Measurements from ENCODE around the gene PLCB4.

PLCB4 gene

GRCh38 chr20:9348747-9349146 lies 279.9 kb downstream of the PLCB4 start:
- Histone ChIP-seq H3K9me3 (ENCODE audit: control insufficient read depth, low read length) (no peaks in the 10 kb centered on the region), H3K9ac (ENCODE audit: low read length) (no peak overlapping the region), H3K4me1 (ENCODE audit: control insufficient read depth, insufficient read depth, low read length) (peaks cover 8% of the 10 kb centered on the region), H3K36me3 (ENCODE audit: control insufficient read depth, insufficient read depth, low read length) (no peaks in the 10 kb centered on the region), H3K4me3 (ENCODE audit: low read length) (no peak overlapping the region), H3K27me3 (ENCODE audit: control insufficient read depth, insufficient read depth, low read length) (no peaks in the 10 kb centered on the region)

- Histone ChIP-seq H3K9ac (ENCODE audit: low read length) (no peak overlapping the region), H3K27me3 (ENCODE audit: control insufficient read depth, insufficient read depth, low read length) (no peaks in the 10 kb centered on the region), H3K9me3 (ENCODE audit: control insufficient read depth, low read length) (no peaks in the 10 kb centered on the region), H3K4me3 (ENCODE audit: low read length) (no peak overlapping the region), H3K4me1 (ENCODE audit: control insufficient read depth, insufficient read depth, low read length) (peaks cover 8% of the 10 kb centered on the region), H3K36me3 (ENCODE audit: control insufficient read depth, insufficient read depth, low read length) (no peaks in the 10 kb centered on the region)
Observed at GRCh38 chr20:9349249-9349648, 280.4 kb downstream of the PLCB4 start.

- Histone ChIP-seq H3K4me3 (ENCODE audit: low read length) (no peak overlapping the region), H3K4me1 (ENCODE audit: control insufficient read depth, insufficient read depth, low read length) (peaks cover 8% of the 10 kb centered on the region), H3K36me3 (ENCODE audit: control insufficient read depth, insufficient read depth, low read length) (no peaks in the 10 kb centered on the region), H3K9me3 (ENCODE audit: control insufficient read depth, low read length) (no peaks in the 10 kb centered on the region), H3K27me3 (ENCODE audit: control insufficient read depth, insufficient read depth, low read length) (no peaks in the 10 kb centered on the region), H3K9ac (ENCODE audit: low read length) (no peak overlapping the region)
Observed at GRCh38 chr20:9352739-9353138, 283.9 kb downstream of the PLCB4 start.

DNA sequence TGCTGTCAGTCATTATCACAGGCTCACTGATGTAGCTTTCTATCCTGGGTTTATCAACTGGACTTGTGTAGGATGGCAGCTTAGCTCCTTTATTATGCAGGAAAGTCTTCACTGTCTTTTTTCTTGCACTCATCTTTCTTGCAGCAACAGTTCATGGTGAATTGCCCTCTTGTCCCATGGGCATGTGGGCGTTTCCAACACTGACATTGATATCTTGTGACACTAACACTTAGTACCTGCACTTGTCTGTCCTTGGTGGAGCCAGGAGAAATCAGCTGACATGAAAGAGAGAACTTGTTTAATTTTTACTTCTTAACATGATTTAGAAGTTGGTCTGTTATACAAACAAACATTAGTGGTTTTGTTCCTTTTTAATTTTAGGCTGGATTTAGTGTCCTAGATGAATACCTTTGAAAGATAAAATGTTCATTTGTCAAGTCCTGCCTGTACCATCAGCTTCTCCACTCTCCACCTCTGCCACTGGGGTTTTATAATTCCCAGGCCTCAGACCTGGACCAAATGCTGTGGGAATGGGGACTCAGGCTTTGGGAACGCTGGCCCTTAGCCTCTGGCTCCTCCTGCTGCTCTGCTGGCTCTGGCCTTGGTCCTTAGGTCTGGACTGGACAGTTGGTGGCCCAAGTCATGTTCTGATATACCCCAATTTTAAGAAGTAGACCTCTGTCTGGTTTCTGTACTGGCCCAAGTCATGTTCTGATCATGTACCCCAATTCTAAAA lies 284.5 kb downstream of the PLCB4 start:
- no peaks in the 10 kb centered on the region for H3K36me3 ChIP-seq (ENCODE audit: control insufficient read depth, insufficient read depth, low read length)
- H3K27me3 ChIP-seq (ENCODE audit: control insufficient read depth, insufficient read depth, low read length), result no peaks in the 10 kb centered on the region
- H3K9me3 ChIP-seq (ENCODE audit: control insufficient read depth, low read length), result no peaks in the 10 kb centered on the region
- H3K4me3 ChIP-seq (ENCODE audit: low read length), result no peak overlapping the region
- H3K4me1 ChIP-seq (ENCODE audit: control insufficient read depth, insufficient read depth, low read length), result peaks cover 8% of the 10 kb centered on the region
- H3K9ac ChIP-seq (ENCODE audit: low read length), result no peak overlapping the region

GRCh38 chr20:9353916-9354276 lies 285.0 kb downstream of the PLCB4 start:
- Histone ChIP-seq H3K4me3 (ENCODE audit: low read length) (no peak overlapping the region), H3K9ac (ENCODE audit: low read length) (no peak overlapping the region), H3K27me3 (ENCODE audit: control insufficient read depth, insufficient read depth, low read length) (no peaks in the 10 kb centered on the region), H3K9me3 (ENCODE audit: control insufficient read depth, low read length) (no peaks in the 10 kb centered on the region), H3K4me1 (ENCODE audit: control insufficient read depth, insufficient read depth, low read length) (peaks cover 8% of the 10 kb centered on the region), H3K36me3 (ENCODE audit: control insufficient read depth, insufficient read depth, low read length) (no peaks in the 10 kb centered on the region)

GRCh38 chr20:9354579-9354978 lies 285.7 kb downstream of the PLCB4 start:
- Histone ChIP-seq H3K4me1 (ENCODE audit: control insufficient read depth, insufficient read depth, low read length) (peaks cover 8% of the 10 kb centered on the region), H3K36me3 (ENCODE audit: control insufficient read depth, insufficient read depth, low read length) (no peaks in the 10 kb centered on the region), H3K27me3 (ENCODE audit: control insufficient read depth, insufficient read depth, low read length) (no peaks in the 10 kb centered on the region), H3K9ac (ENCODE audit: low read length) (no peak overlapping the region), H3K4me3 (ENCODE audit: low read length) (no peak overlapping the region), H3K9me3 (ENCODE audit: control insufficient read depth, low read length) (no peaks in the 10 kb centered on the region)

DNA sequence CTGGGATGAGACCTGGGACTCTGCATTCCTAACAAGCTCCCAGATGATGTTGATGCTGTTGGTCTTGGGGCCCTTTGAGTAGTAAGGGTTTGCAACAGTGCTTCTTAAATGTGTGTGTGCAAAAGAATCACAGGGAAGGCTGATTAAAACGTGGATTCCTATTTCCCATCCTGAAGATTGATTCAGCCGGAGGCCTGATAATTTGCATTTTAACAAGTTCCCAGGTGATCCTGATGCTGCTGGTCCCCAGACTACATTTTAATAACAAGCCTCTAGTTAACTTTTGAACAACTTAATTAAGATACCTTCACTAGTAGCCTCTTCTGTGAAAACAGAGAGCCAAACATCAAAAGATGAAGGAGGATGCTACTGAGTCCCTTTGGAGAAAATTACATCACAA lies 289.1 kb downstream of the PLCB4 start:
- H3K27me3 ChIP-seq (ENCODE audit: control insufficient read depth, insufficient read depth, low read length), result no peaks in the 10 kb centered on the region
- H3K36me3 ChIP-seq (ENCODE audit: control insufficient read depth, insufficient read depth, low read length), result no peaks in the 10 kb centered on the region
- no peak overlapping the region for H3K9ac ChIP-seq (ENCODE audit: low read length)
- H3K4me1 ChIP-seq (ENCODE audit: control insufficient read depth, insufficient read depth, low read length), result peaks cover 13% of the 10 kb centered on the region
- no peak overlapping the region for H3K4me3 ChIP-seq (ENCODE audit: low read length)
- no peaks in the 10 kb centered on the region for H3K9me3 ChIP-seq (ENCODE audit: control insufficient read depth, low read length)

DNA sequence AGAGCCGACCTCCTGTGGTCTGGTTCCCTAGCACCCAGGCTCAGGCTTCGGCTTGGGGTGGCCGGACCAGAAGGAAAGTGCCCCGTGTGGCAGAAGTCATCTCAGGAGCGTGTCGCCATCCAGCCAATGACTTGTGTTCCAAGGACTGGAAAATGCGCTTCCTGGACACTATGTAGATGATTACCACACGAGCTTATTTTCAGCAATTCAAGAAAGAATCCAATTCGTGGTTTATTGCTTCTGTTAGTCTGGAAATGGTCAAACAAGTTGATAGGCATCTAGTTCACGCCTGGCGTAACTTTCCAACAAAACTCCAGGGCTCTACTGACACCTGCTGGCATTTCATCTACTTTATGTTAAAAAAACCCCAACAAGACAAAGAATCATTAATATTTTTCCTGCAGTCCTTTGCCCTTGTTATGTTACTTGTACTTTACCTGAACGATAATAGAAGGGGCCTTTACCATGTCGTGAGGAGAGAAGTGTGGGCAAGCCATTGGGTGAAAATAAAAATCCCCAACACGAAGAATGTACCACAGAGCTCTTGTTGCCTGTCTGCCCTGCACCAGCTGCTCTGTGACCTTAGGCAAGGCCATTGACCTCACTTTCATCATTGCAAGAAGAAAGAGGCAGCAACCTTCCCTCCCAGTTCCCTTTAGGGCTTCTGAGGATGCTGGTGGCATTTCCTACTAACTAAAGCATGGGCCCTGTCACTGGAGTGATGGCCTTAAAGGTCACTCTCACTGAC lies 290.8 kb downstream of the PLCB4 start:
- peaks cover 15% of the 10 kb centered on the region for H3K4me1 ChIP-seq (ENCODE audit: control insufficient read depth, insufficient read depth, low read length)
- no peaks in the 10 kb centered on the region for H3K27me3 ChIP-seq (ENCODE audit: control insufficient read depth, insufficient read depth, low read length)
- no peaks in the 10 kb centered on the region for H3K9me3 ChIP-seq (ENCODE audit: control insufficient read depth, low read length)
- H3K36me3 ChIP-seq (ENCODE audit: control insufficient read depth, insufficient read depth, low read length), result no peaks in the 10 kb centered on the region
- no peak overlapping the region for H3K9ac ChIP-seq (ENCODE audit: low read length)
- H3K4me3 ChIP-seq (ENCODE audit: low read length), result no peak overlapping the region

DNA sequence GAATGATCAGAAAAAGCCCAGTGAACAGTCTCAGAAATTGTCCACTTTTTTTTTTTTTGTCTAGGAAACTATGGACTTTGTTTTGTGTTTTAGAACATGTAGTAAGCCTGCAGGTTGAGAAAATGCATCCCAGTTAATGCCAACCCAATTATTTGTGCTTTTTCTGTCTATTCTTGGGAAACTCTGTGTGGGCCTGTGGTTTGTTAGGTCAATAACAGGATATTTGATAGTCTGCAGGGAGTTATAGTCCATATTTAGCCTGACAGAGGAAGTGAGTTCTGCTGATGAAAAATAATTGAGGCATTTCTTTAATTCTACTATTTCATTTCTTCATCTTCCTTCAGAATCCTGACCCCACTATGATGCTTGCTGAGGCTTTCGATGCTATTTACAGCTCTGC lies 291.5 kb downstream of the PLCB4 start:
- Histone ChIP-seq H3K9me3 (ENCODE audit: control insufficient read depth, low read length) (no peaks in the 10 kb centered on the region), H3K4me3 (ENCODE audit: low read length) (no peak overlapping the region), H3K9ac (ENCODE audit: low read length) (no peak overlapping the region), H3K27me3 (ENCODE audit: control insufficient read depth, insufficient read depth, low read length) (no peaks in the 10 kb centered on the region), H3K36me3 (ENCODE audit: control insufficient read depth, insufficient read depth, low read length) (no peaks in the 10 kb centered on the region), H3K4me1 (ENCODE audit: control insufficient read depth, insufficient read depth, low read length) (peaks cover 15% of the 10 kb centered on the region)

DNA sequence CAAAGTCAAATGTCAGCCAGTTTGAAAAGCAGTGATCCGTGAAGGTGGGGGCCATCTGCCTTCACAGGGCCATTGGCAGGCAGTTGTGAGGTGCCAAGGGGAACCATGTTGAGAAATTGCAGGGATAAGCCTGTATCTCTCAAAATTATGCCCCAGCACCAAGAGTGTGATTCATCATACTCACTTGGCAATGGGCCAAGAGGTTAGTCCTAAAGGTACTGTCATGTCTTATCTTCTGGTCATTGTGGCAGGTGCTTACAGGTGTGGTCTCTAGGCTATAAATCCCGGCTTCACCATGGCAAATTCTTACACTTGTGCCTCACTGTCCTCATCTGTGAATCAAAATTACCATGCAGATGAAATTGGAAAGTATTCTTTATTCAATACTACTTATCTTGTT lies 294.8 kb downstream of the PLCB4 start:
- no peaks in the 10 kb centered on the region for H3K9me3 ChIP-seq (ENCODE audit: control insufficient read depth, low read length)
- H3K36me3 ChIP-seq (ENCODE audit: control insufficient read depth, insufficient read depth, low read length), result no peaks in the 10 kb centered on the region
- H3K4me3 ChIP-seq (ENCODE audit: low read length), result no peak overlapping the region
- H3K27me3 ChIP-seq (ENCODE audit: control insufficient read depth, insufficient read depth, low read length), result no peaks in the 10 kb centered on the region
- H3K4me1 ChIP-seq (ENCODE audit: control insufficient read depth, insufficient read depth, low read length), result peaks cover 15% of the 10 kb centered on the region
- no peak overlapping the region for H3K9ac ChIP-seq (ENCODE audit: low read length)

DNA sequence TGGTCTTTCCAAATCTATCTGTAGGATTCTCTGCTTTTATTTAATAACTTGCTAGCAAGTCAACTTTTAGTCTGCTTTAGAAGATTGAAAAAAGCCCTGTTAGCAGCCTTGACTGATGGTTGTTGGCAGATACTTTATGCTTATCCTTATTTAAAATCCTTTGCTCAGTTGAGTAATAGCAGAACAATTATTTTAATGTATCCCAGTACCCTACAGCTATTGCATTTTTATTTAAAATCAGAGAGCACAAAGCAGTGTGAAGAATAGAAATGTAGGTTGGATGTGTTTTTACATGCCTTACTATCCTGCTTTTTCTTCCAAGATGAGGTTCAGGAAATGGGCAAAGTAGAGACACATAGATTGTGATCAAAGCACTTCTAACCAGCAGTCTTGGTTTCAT lies 298.4 kb downstream of the PLCB4 start:
- H3K36me3 ChIP-seq (ENCODE audit: control insufficient read depth, insufficient read depth, low read length), result no peaks in the 10 kb centered on the region
- H3K9me3 ChIP-seq (ENCODE audit: control insufficient read depth, low read length), result no peaks in the 10 kb centered on the region
- H3K27me3 ChIP-seq (ENCODE audit: control insufficient read depth, insufficient read depth, low read length), result no peaks in the 10 kb centered on the region
- H3K4me3 ChIP-seq (ENCODE audit: low read length), result no peak overlapping the region
- H3K9ac ChIP-seq (ENCODE audit: low read length), result no peak overlapping the region
- H3K4me1 ChIP-seq (ENCODE audit: control insufficient read depth, insufficient read depth, low read length), result peaks cover 15% of the 10 kb centered on the region

DNA sequence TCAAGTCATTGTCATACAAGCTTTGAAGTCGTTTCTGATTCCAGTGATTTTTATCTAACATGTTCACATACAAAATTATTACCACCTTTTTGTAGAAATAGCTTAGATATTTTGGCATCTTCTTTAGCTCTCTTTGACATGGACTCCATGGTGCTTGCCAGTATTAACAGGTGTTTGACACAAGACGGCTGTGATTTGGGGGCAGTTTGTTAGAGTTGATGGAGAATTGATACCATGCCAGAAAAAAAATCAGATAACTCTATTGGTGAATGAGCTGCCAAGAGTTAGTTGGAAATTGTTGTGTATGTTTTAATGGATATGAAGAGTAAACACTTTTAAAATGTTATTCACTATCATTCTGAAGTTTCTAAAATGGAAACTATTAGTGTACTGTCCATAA lies 298.9 kb downstream of the PLCB4 start:
- Histone ChIP-seq H3K36me3 (ENCODE audit: control insufficient read depth, insufficient read depth, low read length) (no peaks in the 10 kb centered on the region), H3K9me3 (ENCODE audit: control insufficient read depth, low read length) (no peaks in the 10 kb centered on the region), H3K4me1 (ENCODE audit: control insufficient read depth, insufficient read depth, low read length) (peaks cover 11% of the 10 kb centered on the region), H3K27me3 (ENCODE audit: control insufficient read depth, insufficient read depth, low read length) (no peaks in the 10 kb centered on the region), H3K4me3 (ENCODE audit: low read length) (no peak overlapping the region), H3K9ac (ENCODE audit: low read length) (no peak overlapping the region)
